ENCODE data around the gene GTF2H2C.
"Not testable (repeated sequence)": the region's sequence is repeated elsewhere in the genome, so short reads cannot be mapped to it uniquely, and the experiment has no call there.

Gene GTF2H2C

DNA sequence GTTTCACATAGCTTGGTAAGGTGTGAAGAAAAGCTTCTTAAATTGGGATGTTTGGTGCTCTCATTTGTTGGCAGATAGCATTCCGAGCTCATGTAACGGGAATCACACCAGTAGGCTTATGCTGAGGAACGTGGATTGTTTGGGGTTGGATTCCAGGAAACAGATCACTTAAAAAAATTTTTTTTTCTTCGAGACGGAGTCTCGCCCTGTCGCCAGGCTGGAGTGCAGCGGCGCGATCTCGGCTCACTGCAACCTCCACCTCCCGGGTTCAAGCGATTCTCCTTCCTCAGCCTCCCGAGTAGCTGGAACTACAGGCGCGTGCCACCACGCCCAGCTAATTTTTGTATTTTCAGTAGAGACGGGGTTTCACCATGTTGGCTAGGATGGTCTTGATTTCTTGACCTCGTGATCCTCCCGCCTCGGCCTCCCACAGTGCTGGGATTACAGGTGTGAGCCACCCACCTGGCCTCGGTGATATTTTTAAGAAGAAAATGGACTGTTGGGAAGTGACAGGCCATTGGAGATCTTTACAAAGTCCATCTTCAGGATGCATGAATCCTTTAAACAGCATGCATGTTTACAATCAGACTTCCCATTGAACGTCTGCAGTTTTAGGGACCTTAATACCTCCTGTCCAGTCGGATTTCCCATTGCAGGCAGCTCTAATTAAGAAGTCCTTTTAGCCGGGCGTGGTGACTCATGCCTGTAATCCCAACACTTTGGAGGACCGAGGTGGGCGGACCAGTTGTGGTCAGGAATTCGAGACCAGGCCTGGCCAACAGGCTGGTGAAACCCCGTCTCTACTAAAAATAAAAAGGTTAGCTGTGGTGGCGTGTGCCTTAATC lies 818 bp downstream of the GTF2H2C start:
- DNase-seq (ENCODE audit: low read depth in 2 of 3, low spot score in 1 of 3), result not testable (repeated sequence)

- not testable (repeated sequence) for DNase-seq (ENCODE audit: low read depth in 2 of 3, low spot score in 1 of 3)
Observed at GRCh38 chr5:69566172-69566571, 6.2 kb downstream of the GTF2H2C start.

GRCh38 chr5:69568072-69568471 lies 8.1 kb downstream of the GTF2H2C start:
- DNase-seq (ENCODE audit: low read depth in 2 of 3, low spot score in 1 of 3), result not testable (repeated sequence)

GRCh38 chr5:69583356-69583755 lies 23.4 kb downstream of the GTF2H2C start:
- not testable (repeated sequence) for DNase-seq (ENCODE audit: low read depth in 2 of 3, low spot score in 1 of 3)

- not testable (repeated sequence) for DNase-seq (ENCODE audit: low read depth in 2 of 3, low spot score in 1 of 3)
Observed at GRCh38 chr5:69596114-69596840, 36.3 kb downstream of the GTF2H2C start.

DNA sequence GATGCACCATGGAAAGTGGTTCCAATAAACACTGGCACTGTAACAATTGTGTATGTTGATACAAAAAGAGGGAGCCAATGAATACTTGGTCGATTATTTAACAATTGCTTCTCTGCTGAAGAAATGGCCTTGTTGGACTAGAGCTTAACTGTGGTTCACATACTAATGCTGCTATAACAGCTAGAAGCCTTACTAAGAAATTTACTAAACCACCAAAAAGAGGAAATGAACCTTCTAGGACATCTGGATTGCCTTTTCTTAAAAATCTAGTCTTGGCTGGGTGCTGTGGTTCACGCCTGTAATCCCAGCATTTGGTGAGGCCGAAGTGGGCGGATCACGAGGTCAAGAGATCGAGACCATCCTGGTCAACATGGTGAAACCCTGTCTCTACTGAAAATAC lies 42.0 kb downstream of the GTF2H2C start:
- not testable (repeated sequence) for DNase-seq (ENCODE audit: low read depth in 2 of 3, low spot score in 1 of 3)

DNA sequence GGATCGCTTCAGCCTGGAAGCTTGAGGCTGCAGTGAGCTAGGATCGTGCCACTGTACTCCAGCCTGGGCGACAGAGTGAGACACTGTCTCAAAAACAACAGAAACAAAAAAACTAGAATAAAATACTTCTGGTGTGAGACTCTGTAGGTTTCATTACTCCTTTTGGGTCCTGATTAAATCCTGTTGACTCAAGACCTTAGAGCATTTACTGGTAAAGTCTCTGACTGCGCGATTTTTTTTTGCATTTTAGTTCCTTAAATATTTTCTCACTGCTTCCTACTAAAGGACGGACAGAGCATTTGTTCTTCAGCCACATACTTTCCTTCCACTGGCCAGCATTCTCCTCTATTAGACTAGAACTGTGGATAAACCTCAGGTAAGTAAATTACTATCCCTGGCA lies 46.8 kb downstream of the GTF2H2C start:
- not testable (repeated sequence) for DNase-seq (ENCODE audit: low read depth in 2 of 3, low spot score in 1 of 3)

GRCh38 chr5:69607750-69608149 lies 47.8 kb downstream of the GTF2H2C start:
- not testable (repeated sequence) for DNase-seq (ENCODE audit: low read depth in 2 of 3, low spot score in 1 of 3)

DNA sequence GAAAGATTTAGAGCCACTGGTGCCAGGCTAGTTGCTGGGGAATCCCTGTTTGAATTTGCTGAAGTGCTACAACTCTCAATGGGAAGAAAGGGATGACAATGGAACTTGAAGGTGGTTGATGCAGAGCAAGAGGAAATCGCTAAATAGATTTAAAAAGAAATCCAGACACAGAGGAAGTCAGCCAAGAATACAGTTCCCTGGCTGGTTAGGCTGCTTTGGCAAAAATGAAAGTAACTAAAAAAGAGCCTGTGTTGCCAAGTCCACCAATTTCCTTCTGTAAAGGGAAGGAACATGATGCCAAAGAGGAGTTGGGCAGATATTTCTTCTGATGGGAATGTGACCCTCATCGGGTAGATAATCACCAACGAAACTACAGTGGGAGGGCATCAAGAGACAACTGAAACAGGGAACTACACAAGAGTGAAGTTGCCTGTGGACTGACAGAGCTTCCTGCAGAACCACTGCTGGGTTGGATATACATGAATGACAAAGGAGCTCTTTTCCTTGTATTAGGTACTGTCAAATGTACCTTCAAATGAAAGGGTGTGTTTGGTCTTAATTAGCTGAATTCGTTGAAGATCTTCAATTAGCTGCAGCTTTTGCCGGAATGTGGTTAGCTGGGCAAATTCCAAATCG lies 49.0 kb downstream of the GTF2H2C start:
- DNase-seq (ENCODE audit: low read depth in 2 of 3, low spot score in 1 of 3), result not testable (repeated sequence)

GRCh38 chr5:69614843-69615242 lies 54.9 kb downstream of the GTF2H2C start:
- DNase-seq (ENCODE audit: low read depth in 2 of 3, low spot score in 1 of 3), result not testable (repeated sequence)

- not testable (repeated sequence) for DNase-seq (ENCODE audit: low read depth in 2 of 3, low spot score in 1 of 3)
Observed at GRCh38 chr5:69631879-69632278, 71.9 kb downstream of the GTF2H2C start.

Measured in stimulated activated CD4-positive, alpha-beta T cell treated with anti-CD3 and anti-CD28 coated beads, Interleukin-12 subunit alpha, Interleukin-12 subunit beta, amount 100 ng/mL, for 48 hours (primary cell).